H9 (cell line): ENCODE results near the gene PCDH18. TPM values are rescaled to one million over a fixed set of nuclear protein-coding genes. Genes with fewer than 3 reads are reported as not detected.

Experiments used
- DNase-seq: peaks from one replicate; pipeline ENCODE4 v3.0.0-alpha.2; 2017
- H2AFZ ChIP-seq: one replicate; pipeline ENCODE4 v1.6.1; 2013; ENCODE audit warnings: mild to moderate bottlenecking, low read length, control low read depth, moderate library complexity
- H2AK5ac ChIP-seq: 2 replicates; pipeline ENCODE4 v1.6.1; 2013; ENCODE audit warnings: low read length, control low read depth, mixed read lengths; ENCODE audit not compliant: insufficient read length
- H2BK120ac ChIP-seq: one replicate; pipeline ENCODE4 v1.6.1; 2013; ENCODE audit warnings: low read depth, mild to moderate bottlenecking, low read length, control low read depth, inconsistent platforms; ENCODE audit not compliant: poor library complexity, severe bottlenecking
- H2BK12ac ChIP-seq: 2 replicates; pipeline ENCODE4 v1.6.1; 2013; ENCODE audit warnings: low read length, control low read depth, mixed read lengths, low read depth; ENCODE audit not compliant: insufficient read length
- H2BK15ac ChIP-seq: 2 replicates; pipeline ENCODE4 v1.6.1; 2013; ENCODE audit warnings: low read depth, low read length, control low read depth
- H2BK20ac ChIP-seq: one replicate; pipeline ENCODE4 v1.6.1; 2013; ENCODE audit warnings: low read depth, mild to moderate bottlenecking, low read length, control low read depth, inconsistent platforms; ENCODE audit not compliant: poor library complexity, severe bottlenecking
- H2BK5ac ChIP-seq: 2 replicates; pipeline ENCODE4 v1.6.1; 2013; ENCODE audit warnings: low read length, control low read depth, mixed read lengths; ENCODE audit not compliant: insufficient read length
- H3K14ac ChIP-seq: 2 replicates; pipeline ENCODE4 v1.6.1; 2013; ENCODE audit warnings: low read length, control low read depth; ENCODE audit not compliant: insufficient read depth
- H3K18ac ChIP-seq: 2 replicates; pipeline ENCODE4 v1.6.1; 2013; ENCODE audit warnings: low read depth, mild to moderate bottlenecking, mixed read lengths, low read length, control low read depth; ENCODE audit not compliant: insufficient read length
- H3K23ac ChIP-seq: 2 replicates; pipeline ENCODE4 v1.6.1; 2013; ENCODE audit warnings: low read length, control low read depth, mixed read lengths, low read depth; ENCODE audit not compliant: insufficient read length
- H3K23me2 ChIP-seq: 2 replicates; pipeline ENCODE4 v1.6.1; 2013; ENCODE audit warnings: low read depth, mild to moderate bottlenecking, mixed read lengths, low read length, control low read depth; ENCODE audit not compliant: insufficient read length, poor library complexity, severe bottlenecking
- H3K27ac ChIP-seq: 2 replicates; pipeline ENCODE4 v1.5.1; 2013; ENCODE audit warnings: low read length, control low read depth, mixed read lengths, low read depth; ENCODE audit not compliant: insufficient read length
- H3K27me3 ChIP-seq: 2 replicates; pipeline ENCODE4 v1.6.1; 2013; ENCODE audit warnings: low read length, control low read depth, inconsistent platforms; ENCODE audit not compliant: insufficient read depth
- H3K4ac ChIP-seq: 2 replicates; pipeline ENCODE4 v1.6.1; 2013; ENCODE audit warnings: low read depth, mild to moderate bottlenecking, control low read depth, inconsistent platforms, low read length, moderate library complexity
- H3K4me1 ChIP-seq: 2 replicates; pipeline ENCODE4 v1.6.1; 2013; ENCODE audit warnings: low read length, control low read depth, inconsistent platforms; ENCODE audit not compliant: insufficient read depth
- H3K4me2 ChIP-seq: 2 replicates; pipeline ENCODE4 v1.6.1; 2013; ENCODE audit warnings: low read length, control low read depth, mixed read lengths; ENCODE audit not compliant: insufficient read length, insufficient read depth
- H3K56ac ChIP-seq: 2 replicates; pipeline ENCODE4 v1.6.1; 2013; ENCODE audit warnings: low read depth, mild to moderate bottlenecking, mixed read lengths, low read length, control low read depth; ENCODE audit not compliant: insufficient read length
- H3K79me1 ChIP-seq: 2 replicates; pipeline ENCODE4 v1.6.1; 2013; ENCODE audit warnings: low read depth, mild to moderate bottlenecking, moderate library complexity, low read length, control low read depth, inconsistent platforms; ENCODE audit not compliant: insufficient read depth, poor library complexity, severe bottlenecking
- H3K79me2 ChIP-seq: 2 replicates; pipeline ENCODE4 v1.6.1; 2013; ENCODE audit warnings: low read length, control low read depth, inconsistent platforms; ENCODE audit not compliant: insufficient read depth
- H3K9ac ChIP-seq: 2 replicates; pipeline ENCODE4 v1.6.1; 2013; ENCODE audit warnings: low read length, control low read depth, mixed read lengths; ENCODE audit not compliant: insufficient read length; ENCODE audit errors: extremely low read depth
- H3K9me3 ChIP-seq: one replicate; pipeline ENCODE4 v1.6.1; 2013; ENCODE audit warnings: low read depth, low read length, inconsistent platforms; ENCODE audit not compliant: control insufficient read depth
- H3T11ph ChIP-seq: one replicate; pipeline ENCODE4 v1.6.1; 2013; ENCODE audit warnings: mild to moderate bottlenecking, low read length, control low read depth, inconsistent platforms
- H4K20me1 ChIP-seq: one replicate; pipeline ENCODE4 v1.6.1; 2013; ENCODE audit not compliant: control insufficient read depth, insufficient read length, insufficient read depth
- H4K5ac ChIP-seq: 2 replicates; pipeline ENCODE4 v1.6.1; 2013; ENCODE audit warnings: low read depth, mild to moderate bottlenecking, mixed read lengths, low read length, control low read depth; ENCODE audit not compliant: insufficient read length
- H4K8ac ChIP-seq: replicated peaks from 2 replicates; pipeline ENCODE4 v1.6.1; 2013; ENCODE audit warnings: low read length, control low read depth, mixed read lengths, low read depth; ENCODE audit not compliant: insufficient read length
- H4K91ac ChIP-seq: 2 replicates; pipeline ENCODE4 v1.6.1; 2013; ENCODE audit warnings: low read depth, mild to moderate bottlenecking, moderate library complexity, mixed read lengths, low read length, control low read depth; ENCODE audit not compliant: insufficient read length
- H3K27ac Mint-ChIP-seq, 3 experiments: 2 replicates in 2 of 3; 3 replicates in 1 of 3; pipeline ENCODE4 v1.8.0; 2020 to 2021; ENCODE audit warnings: mixed read lengths in 3 of 3, mild to moderate bottlenecking in 1 of 3, moderate library complexity in 1 of 3
- H3K27me3 Mint-ChIP-seq: 2 replicates; pipeline ENCODE4 v1.8.0; 2021; ENCODE audit warnings: low read depth, mild to moderate bottlenecking, moderate library complexity, mixed read lengths
- H3K36me3 Mint-ChIP-seq, 3 experiments: 2 replicates in 2 of 3; 3 replicates in 1 of 3; pipeline ENCODE4 v1.8.0; 2020 to 2021; ENCODE audit warnings: low read depth in 3 of 3, mixed read lengths in 3 of 3; ENCODE audit not compliant: insufficient read depth in 1 of 3
- H3K4me1 Mint-ChIP-seq, 2 experiments: 2 replicates each; pipeline ENCODE4 v1.8.0; 2020; ENCODE audit warnings: mixed read lengths in 2 of 2
- H3K4me3 Mint-ChIP-seq, 2 experiments: 2 replicates in 1 of 2; 3 replicates in 1 of 2; pipeline ENCODE4 v1.8.0; 2020 to 2021; ENCODE audit warnings: mild to moderate bottlenecking in 2 of 2, mixed read lengths in 2 of 2, moderate library complexity in 1 of 2
- H3K9me3 Mint-ChIP-seq, 2 experiments: 2 replicates in 1 of 2; 3 replicates in 1 of 2; pipeline ENCODE4 v1.8.0; 2020; ENCODE audit warnings: mild to moderate bottlenecking in 2 of 2, mixed read lengths in 2 of 2, moderate library complexity in 1 of 2
- CTCF ChIP-seq: fragments of 200-600 bp; sonication (generic); conservative IDR thresholded peaks from 3 replicates; pipeline ENCODE4 v1.8.0; 2021; ENCODE audit warnings: antibody characterized with exemption, mild to moderate bottlenecking
- whole genome bisulfite sequencing: extraction: QIAGEN DNeasy Blood & Tissue Kit; methylation state at CpG from one replicate; pipeline ENCODE4 v1.1.7; 2013; ENCODE audit warnings: missing lambda C conversion rate, low lambda C conversion rate, mixed read lengths; ENCODE audit not compliant: insufficient read length; ENCODE audit errors: extremely low coverage; 5-methylcytosine and 5-hydroxymethylcytosine counted together
- total RNA-seq: library from RNA; stranded (reverse); gene quantifications from 2 replicates; pipeline ENCODE4 v1.2.1, GENCODE V29; 2021

The PCDH18 gene
- total RNA-seq, 1 experiment from 2014 or later = 60.7 TPM

- Histone ChIP-seq H2BK20ac (no peak overlapping the region), H2BK120ac (no peak overlapping the region), H3K14ac (no peak overlapping the region), H3K18ac (no peak overlapping the region), H4K5ac (no peak overlapping the region), H2BK15ac (no peak overlapping the region), H3K9me3 (no peaks in the 10 kb centered on the region), H3K4ac (no peak overlapping the region), H3K23me2 (peaks cover 11% of the 10 kb centered on the region), H2BK5ac (no peak overlapping the region), H2BK12ac (no peak overlapping the region), H3T11ph (no peak overlapping the region), H4K91ac (no peak overlapping the region), H3K79me1 (peaks cover 3% of the 10 kb centered on the region), H2AFZ (no peak overlapping the region), H3K27ac (no peak overlapping the region), H2AK5ac (no peak overlapping the region), H4K8ac (no peak overlapping the region), H3K79me2 (peaks cover 25% of the 10 kb centered on the region; the same call in 1 of the 2 replicates), H4K20me1 (no peaks in the 10 kb centered on the region), H3K9ac (peak overlapping the region; percentile 34), H3K27me3 (no peaks in the 10 kb centered on the region), H3K4me2 (peak overlapping the region; percentile 95), H3K23ac (no peak overlapping the region), H3K56ac (no peak overlapping the region), H3K4me1 (peaks cover 7% of the 10 kb centered on the region; the same call in 1 of the 2 replicates)
- WGBS = no CpG with 5 or more reads among the region's 5 CpGs
- no peak for TF ChIP-seq CTCF
- H3K9me3 Mint-ChIP-seq = no peaks in the 10 kb centered on the region
- peak overlapping the region in 1 of 3 experiments; percentile 13; a peak in 2 of 7 replicates for H3K27ac Mint-ChIP-seq
- no peaks in the 10 kb centered on the region for H3K27me3 Mint-ChIP-seq
- no peak for DNase-seq
- no peak overlapping the region; a peak in 1 of 5 replicates for H3K4me3 Mint-ChIP-seq
- peaks cover 17 to 42% (median 28%) of the 10 kb centered on the region in 3 experiments for H3K36me3 Mint-ChIP-seq
- peaks cover 41 to 43% of the 10 kb centered on the region in 2 experiments for H3K4me1 Mint-ChIP-seq
Measured at GRCh38 chr4:137529432-137529831, 2.9 kb downstream of the PCDH18 start.
